ENCODE measurements around the gene YIPF3. TPM values are rescaled to one million over a fixed set of nuclear protein-coding genes. Genes with fewer than 3 reads are reported as not detected.

Gene YIPF3
- total and polyA plus RNA-seq, 5 donors from 2014 or later, result 59.2 to 135 (median 106) TPM

GRCh38 chr6:43465948-43466347, 50.8 kb downstream of the YIPF3 start:
- no peaks in the 10 kb centered on the region for H3K4me1 Mint-ChIP-seq

GRCh38 chr6:43464337-43464736, 52.4 kb downstream of the YIPF3 start:
- Mint-ChIP-seq H3K4me1 (no peaks in the 10 kb centered on the region), H3K9me3 (no peaks in the 10 kb centered on the region), H3K36me3 (no peaks in the 10 kb centered on the region), H3K27ac (peak overlapping the region in 1 of 3 donors; percentile 15), H3K4me3 (peak overlapping the region in 1 of 4 donors; percentile 39), H3K27me3 (peaks cover 32% of the 10 kb centered on the region)
- H3K27ac ChIP-seq (ENCODE audit: insufficient read depth, low read length, poor library complexity, severe bottlenecking), result no peak overlapping the region
- ATAC-seq (ENCODE audit: low read depth in 2 of 2) (no peak), DNase-seq (no peak)
- no peaks in the 10 kb centered on the region for H3K36me3 ChIP-seq (ENCODE audit: control insufficient read depth, insufficient read depth, low read length)
- peaks cover 13% of the 10 kb centered on the region for H3K27me3 ChIP-seq (ENCODE audit: control insufficient read depth, insufficient read depth, low read length)
- no peak overlapping the region for H3K4me3 ChIP-seq (ENCODE audit: low read depth, low read length)
- H3K4me1 ChIP-seq (ENCODE audit: control insufficient read depth, insufficient read depth, low read length, poor library complexity, severe bottlenecking), result no peaks in the 10 kb centered on the region
- H3K9me3 ChIP-seq (ENCODE audit: control insufficient read depth in 2 of 2, low read length in 2 of 2), result no peaks in the 10 kb centered on the region

More at GRCh38 chr6:43465948-43466347, 50.8 kb downstream of the YIPF3 start:
- H3K36me3 Mint-ChIP-seq, result no peaks in the 10 kb centered on the region
- no peak overlapping the region for H3K27ac ChIP-seq (ENCODE audit: insufficient read depth, low read length, poor library complexity, severe bottlenecking)
- ATAC-seq (ENCODE audit: low read depth in 2 of 2) (no peak), DNase-seq (no peak)
- peaks cover 0 to 1% (median 0%) of the 10 kb centered on the region in 7 donors for H3K9me3 Mint-ChIP-seq
- H3K27me3 ChIP-seq (ENCODE audit: control insufficient read depth, insufficient read depth, low read length), result peaks cover 13% of the 10 kb centered on the region
- peaks cover 25% of the 10 kb centered on the region for H3K27me3 Mint-ChIP-seq
- no peak overlapping the region for H3K27ac Mint-ChIP-seq
- H3K4me1 ChIP-seq (ENCODE audit: control insufficient read depth, insufficient read depth, low read length, poor library complexity, severe bottlenecking), result no peaks in the 10 kb centered on the region
- no peaks in the 10 kb centered on the region for H3K36me3 ChIP-seq (ENCODE audit: control insufficient read depth, insufficient read depth, low read length)
- H3K9me3 ChIP-seq (ENCODE audit: control insufficient read depth in 2 of 2, low read length in 2 of 2), result no peaks in the 10 kb centered on the region
- no peak overlapping the region for H3K4me3 Mint-ChIP-seq
- H3K4me3 ChIP-seq (ENCODE audit: low read depth, low read length), result no peak overlapping the region

GRCh38 chr6:43461936-43462335, 54.8 kb downstream of the YIPF3 start:
- peaks cover 33% of the 10 kb centered on the region for H3K27me3 Mint-ChIP-seq

More at GRCh38 chr6:43461936-43462335, 54.8 kb downstream of the YIPF3 start:
- DNase-seq (no peak), ATAC-seq (ENCODE audit: low read depth in 2 of 2) (no peak)
- H3K9me3 ChIP-seq (ENCODE audit: control insufficient read depth in 2 of 2, low read length in 2 of 2), result no peaks in the 10 kb centered on the region
- peaks cover 8% of the 10 kb centered on the region for H3K27me3 ChIP-seq (ENCODE audit: control insufficient read depth, insufficient read depth, low read length)
- no peak overlapping the region for H3K4me3 ChIP-seq (ENCODE audit: low read depth, low read length)
- peak overlapping the region in 1 of 4 donors; percentile 2 for H3K4me3 Mint-ChIP-seq
- no peak overlapping the region for H3K27ac ChIP-seq (ENCODE audit: insufficient read depth, low read length, poor library complexity, severe bottlenecking)
- no peak overlapping the region for H3K27ac Mint-ChIP-seq
- peaks cover 0 to under 1% (median 0%) of the 10 kb centered on the region in 4 donors for H3K4me1 Mint-ChIP-seq
- no peaks in the 10 kb centered on the region for H3K4me1 ChIP-seq (ENCODE audit: control insufficient read depth, insufficient read depth, low read length, poor library complexity, severe bottlenecking)
- no peaks in the 10 kb centered on the region for H3K9me3 Mint-ChIP-seq
- no peaks in the 10 kb centered on the region for H3K36me3 Mint-ChIP-seq
- H3K36me3 ChIP-seq (ENCODE audit: control insufficient read depth, insufficient read depth, low read length), result no peaks in the 10 kb centered on the region

Other genes starting within 250 kb of the YIPF3 start
- not detected for gene SLC22A7, start 218.7 kb downstream of the YIPF3 start, total RNA-seq
- not detected for gene SLC22A7, start 218.7 kb downstream of the YIPF3 start, polyA plus RNA-seq
- 3.8 TPM for gene CRIP3, start 208.1 kb downstream of the YIPF3 start, total RNA-seq
- gene CRIP3, start 208.1 kb downstream of the YIPF3 start, polyA plus RNA-seq, result under 1 TPM in 1 of 4 donors, not detected in 3; 0.35 TPM
- 32.9 TPM for gene ZNF318, start 147.3 kb downstream of the YIPF3 start, total RNA-seq
- gene ZNF318, start 147.3 kb downstream of the YIPF3 start, polyA plus RNA-seq, result 1 to 10 TPM; 4.3 to 6.3 (median 5.6) TPM
- gene ABCC10, start 89.4 kb downstream of the YIPF3 start, total RNA-seq, result 81.7 TPM
- gene ABCC10, start 89.4 kb downstream of the YIPF3 start, polyA plus RNA-seq, result 10 to 100 TPM; 17.9 to 23.3 (median 18.5) TPM
- gene DLK2, start 61.4 kb downstream of the YIPF3 start, total RNA-seq, result 0.76 TPM
- gene DLK2, start 61.4 kb downstream of the YIPF3 start, polyA plus RNA-seq, result under 1 TPM in 3 of 4 donors, not detected in 1; 0.20 to 0.87 (median 0.70) TPM
- 36.3 TPM for gene TJAP1, start 39.4 kb downstream of the YIPF3 start, total RNA-seq
- 1 to 10 TPM; 5.5 to 9.5 (median 6.6) TPM for gene TJAP1, start 39.4 kb downstream of the YIPF3 start, polyA plus RNA-seq
- 0.30 TPM for gene LRRC73, start 6.6 kb downstream of the YIPF3 start, total RNA-seq
- not detected for gene LRRC73, start 6.6 kb downstream of the YIPF3 start, polyA plus RNA-seq
- gene POLR1C, start 163 bp upstream of the YIPF3 start, total RNA-seq, result 26.8 TPM
- gene POLR1C, start 163 bp upstream of the YIPF3 start, polyA plus RNA-seq, result 10 to 100 TPM in 2 of 4 donors, 1 to 10 TPM in 2; 8.4 to 20.5 (median 11.5) TPM
- 56.8 TPM for gene XPO5, start 59.1 kb upstream of the YIPF3 start, total RNA-seq
- gene XPO5, start 59.1 kb upstream of the YIPF3 start, polyA plus RNA-seq, result 10 to 100 TPM in 1 of 4 donors, 1 to 10 TPM in 3; 5.5 to 10.9 (median 8.1) TPM
- 13.9 TPM for gene POLH, start 59.3 kb upstream of the YIPF3 start, total RNA-seq
- 10 to 100 TPM; 10.4 to 14.7 (median 10.8) TPM for gene POLH, start 59.3 kb upstream of the YIPF3 start, polyA plus RNA-seq
- 49.9 TPM for gene GTPBP2, start 112.3 kb upstream of the YIPF3 start, total RNA-seq
- gene GTPBP2, start 112.3 kb upstream of the YIPF3 start, polyA plus RNA-seq, result 1 to 10 TPM; 1.5 to 4.0 (median 2.3) TPM
- gene MAD2L1BP, start 118.9 kb upstream of the YIPF3 start, total RNA-seq, result 24.8 TPM
- 10 to 100 TPM; 28.9 to 38.6 (median 32.1) TPM for gene MAD2L1BP, start 118.9 kb upstream of the YIPF3 start, polyA plus RNA-seq
- gene RSPH9, start 128.1 kb upstream of the YIPF3 start, total RNA-seq, result 0.15 TPM
- 1 to 10 TPM in 1 of 4 donors, under 1 TPM in 3; 0.76 to 1.4 (median 0.95) TPM for gene RSPH9, start 128.1 kb upstream of the YIPF3 start, polyA plus RNA-seq
- 24.3 TPM for gene MRPS18A, start 170.9 kb upstream of the YIPF3 start, total RNA-seq
- gene MRPS18A, start 170.9 kb upstream of the YIPF3 start, polyA plus RNA-seq, result 10 to 100 TPM; 65.0 to 73.8 (median 70.4) TPM

Data from CD4-positive, CD25-positive, alpha-beta regulatory T cell (primary cell).